ENCODE data around the gene BATF2.
"Not testable (repeated sequence)": the region's sequence is repeated elsewhere in the genome, so short reads cannot be mapped to it uniquely, and the experiment has no call there.

The BATF2 gene

DNA sequence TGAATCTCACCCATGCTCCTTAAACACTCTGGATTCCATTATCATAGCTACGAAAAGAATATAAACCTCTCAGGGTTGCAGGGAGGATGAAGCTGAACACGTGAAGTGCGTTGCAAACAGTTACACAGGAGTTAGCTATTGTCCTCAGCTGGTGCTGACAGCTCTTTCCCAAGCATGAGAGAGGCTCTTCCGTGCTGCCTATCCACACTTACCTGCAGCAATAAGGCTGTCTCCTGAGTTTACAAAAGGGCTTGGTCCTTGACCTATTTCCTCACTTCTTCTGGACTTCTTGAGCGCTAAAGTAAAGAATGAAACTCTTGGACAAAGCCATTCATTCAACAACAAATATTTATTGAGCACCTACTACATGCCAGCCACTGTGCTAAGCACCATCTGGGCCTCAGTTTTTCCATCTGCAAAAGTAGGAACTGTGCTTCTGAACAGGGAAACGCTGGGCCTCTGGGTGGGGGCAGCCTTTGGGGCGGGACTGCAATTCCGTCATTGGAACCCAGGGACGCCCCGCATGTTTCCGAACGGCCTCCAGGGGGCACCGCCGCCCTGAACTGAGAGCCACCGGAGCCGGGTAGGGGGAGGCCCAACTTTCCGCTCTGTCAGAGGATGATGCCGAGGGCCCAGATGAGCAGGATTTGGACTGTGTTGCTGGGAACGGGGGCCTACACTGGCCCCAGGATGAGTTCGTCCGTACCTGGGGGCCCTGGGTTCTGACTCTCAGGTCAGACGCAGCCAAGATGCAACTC is 16.5 kb upstream of the BATF2 start:
- DNase-seq, result peak; percentile 84

DNA sequence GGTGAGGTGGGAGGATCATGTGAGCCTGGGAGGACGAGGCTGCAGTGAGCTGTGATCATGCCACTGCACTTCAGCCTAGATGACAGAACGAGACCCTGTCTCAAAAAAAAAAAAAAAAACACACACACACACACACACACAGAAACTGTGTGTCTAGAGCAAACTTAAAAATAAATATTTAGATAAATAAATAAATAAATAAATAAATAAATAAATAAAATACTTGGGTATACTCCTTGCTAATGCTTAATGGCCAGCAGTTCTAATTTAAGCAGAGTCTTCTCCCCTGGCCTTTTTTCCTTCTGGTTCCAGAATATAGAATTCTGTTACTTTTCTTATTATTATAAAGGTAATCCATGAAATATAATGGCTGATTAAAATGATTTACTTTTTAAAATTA is 12.1 kb upstream of the BATF2 start:
- DNase-seq, result no peak

DNA sequence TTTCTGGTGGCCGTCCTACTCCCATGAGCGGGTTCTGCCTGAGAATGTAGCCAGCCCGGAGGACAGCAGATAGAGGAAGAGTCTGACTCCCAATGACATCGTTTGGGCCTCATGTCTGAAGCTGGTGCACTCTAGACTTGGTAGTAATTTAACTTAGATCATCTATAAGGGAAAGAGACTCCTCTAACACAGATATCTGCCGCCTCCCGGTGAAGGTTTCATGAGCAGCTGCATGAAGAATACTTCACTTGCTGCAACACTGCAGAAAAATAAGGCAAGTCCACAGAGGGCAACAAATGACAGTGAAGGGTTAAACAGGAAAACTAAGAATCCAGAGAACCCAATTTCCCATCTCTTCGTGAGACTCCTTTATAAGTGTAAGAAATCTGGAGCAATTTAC is 11.2 kb upstream of the BATF2 start:
- DNase-seq, result no peak

DNA sequence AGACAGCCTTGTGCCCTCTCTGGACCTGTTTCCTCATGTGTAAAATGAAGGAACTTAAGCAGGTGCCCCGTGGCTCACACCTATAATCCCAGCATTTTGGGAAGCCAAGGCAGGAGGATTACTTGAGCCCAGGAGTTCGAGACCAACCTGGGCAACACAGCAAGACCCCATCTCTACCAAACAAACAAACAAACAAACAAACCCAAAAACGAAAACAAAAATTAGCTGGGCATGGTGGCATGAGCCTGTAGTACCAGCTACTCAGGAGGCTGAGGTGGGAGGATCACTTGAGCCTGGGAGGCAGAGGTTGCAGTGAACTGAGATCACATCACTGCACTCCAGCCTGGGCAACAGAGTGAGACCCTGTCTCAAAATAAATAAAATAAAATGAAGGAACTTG is 7.2 kb upstream of the BATF2 start:
- not testable (repeated sequence) for DNase-seq

DNA sequence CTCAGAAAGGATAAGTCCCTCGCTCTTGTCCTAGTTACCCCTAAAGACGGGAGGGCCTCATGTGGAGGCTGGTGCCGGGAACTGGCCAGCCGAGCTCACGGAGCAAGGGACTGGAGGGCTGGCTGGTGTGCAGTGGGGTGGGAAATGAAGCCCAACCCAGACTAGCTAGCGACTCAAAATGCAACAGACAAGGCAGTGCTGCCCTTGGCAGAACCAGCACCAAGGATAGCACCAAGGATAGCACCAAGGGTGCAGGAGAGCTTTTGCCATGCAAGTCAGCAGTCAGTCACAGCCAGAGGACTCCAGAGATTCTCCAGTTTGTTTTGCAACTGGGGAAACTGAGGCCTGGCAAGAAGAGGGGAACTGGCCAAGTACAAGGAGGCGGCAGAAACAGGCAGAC is 6.5 kb upstream of the BATF2 start:
- no peak for DNase-seq

DNA sequence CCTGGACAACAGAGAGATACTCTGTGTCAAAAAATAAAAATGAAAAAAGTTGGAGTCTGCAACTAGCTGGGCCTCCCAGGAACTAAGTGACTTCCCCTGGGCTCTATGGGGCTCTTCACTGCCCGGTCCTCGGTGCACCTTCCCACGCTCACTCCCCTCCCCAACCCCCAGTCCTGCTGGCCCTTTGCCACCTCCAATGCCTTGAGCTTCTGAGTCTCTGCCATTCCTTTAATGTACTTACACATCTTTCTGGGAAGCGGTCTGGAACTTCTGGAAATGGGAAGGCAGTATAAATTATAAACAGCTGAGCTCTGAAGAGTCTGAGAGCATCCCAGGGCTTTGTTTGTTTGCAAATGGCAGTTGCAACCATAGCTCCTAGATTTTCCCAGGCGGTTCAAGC is 5.9 kb upstream of the BATF2 start:
- no peak for DNase-seq

DNA sequence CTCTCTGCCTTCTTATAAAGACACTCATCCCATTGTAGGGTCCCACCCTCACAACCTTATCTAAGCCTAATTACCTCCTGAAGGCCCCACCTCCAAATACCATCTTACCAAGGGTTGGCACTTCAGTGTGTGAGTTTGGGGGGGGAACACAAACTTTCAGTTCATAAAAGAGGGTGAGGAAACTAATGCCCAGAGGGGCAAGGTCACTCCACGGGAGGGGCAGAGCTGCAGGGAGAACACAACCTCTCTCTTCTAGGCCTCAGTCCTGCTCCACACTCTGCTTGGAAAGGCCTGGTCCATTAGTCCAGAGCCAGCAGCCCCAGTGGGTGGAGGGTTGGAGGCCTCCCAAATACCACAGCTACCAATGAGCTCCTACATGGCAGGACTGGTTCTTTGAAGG is 2.7 kb upstream of the BATF2 start:
- DNase-seq, result no peak

DNA sequence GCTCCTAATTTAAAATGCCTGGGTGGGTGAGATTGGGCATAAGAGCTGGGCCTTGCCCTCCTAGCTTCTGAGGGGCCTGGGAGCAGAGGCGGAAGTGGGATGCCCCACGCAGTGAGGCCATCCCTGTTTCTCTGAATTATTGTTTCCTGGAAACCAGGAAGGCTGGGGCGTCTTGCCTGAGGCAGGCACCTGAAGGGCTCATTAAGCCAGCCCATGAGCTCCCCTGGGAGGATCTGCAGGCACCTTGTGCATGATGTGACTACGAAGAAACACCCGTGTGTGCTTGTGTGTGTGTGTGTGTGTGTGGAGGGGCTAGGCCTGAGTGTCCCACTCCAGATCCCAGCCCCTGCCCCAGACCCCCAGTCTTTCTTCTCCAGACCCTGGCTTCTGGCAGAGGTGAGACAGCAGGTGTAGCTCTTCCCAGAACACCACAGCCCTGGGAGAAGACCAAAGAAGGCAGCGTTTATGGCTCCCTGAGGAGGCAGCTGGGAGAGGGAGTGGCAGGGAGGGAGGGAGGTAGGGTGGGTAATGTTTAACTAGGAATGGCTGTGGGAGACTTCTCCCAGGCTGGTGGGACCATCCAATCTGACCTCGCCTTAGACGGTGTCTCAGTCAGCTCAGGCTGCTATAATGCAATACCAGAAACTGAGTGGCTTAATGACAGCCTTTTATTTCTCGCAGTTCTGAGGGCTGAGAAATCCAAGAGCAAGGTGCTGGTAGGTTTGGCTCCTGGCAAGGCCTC is 2.1 kb upstream of the BATF2 start:
- no peak for DNase-seq

DNA sequence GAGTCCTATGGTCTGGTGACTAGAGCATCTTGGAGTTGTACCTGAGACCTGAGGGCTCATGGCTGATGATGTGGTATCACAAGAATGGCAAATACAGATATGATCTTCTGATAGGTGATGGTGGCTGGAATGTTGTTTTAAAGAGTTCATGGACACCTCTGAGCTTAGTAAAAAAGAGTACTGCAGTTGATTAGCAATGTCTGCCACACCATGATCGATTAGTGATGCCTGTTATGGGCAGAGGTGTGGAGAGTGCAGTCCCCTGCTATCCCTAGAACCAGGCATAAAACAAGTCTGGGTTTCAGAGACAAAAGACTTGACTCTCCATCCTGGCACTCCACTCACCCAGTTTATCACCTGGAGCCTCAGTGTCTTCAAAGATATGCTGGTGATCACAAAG is 1.4 kb upstream of the BATF2 start:
- DNase-seq, result no peak

DNA sequence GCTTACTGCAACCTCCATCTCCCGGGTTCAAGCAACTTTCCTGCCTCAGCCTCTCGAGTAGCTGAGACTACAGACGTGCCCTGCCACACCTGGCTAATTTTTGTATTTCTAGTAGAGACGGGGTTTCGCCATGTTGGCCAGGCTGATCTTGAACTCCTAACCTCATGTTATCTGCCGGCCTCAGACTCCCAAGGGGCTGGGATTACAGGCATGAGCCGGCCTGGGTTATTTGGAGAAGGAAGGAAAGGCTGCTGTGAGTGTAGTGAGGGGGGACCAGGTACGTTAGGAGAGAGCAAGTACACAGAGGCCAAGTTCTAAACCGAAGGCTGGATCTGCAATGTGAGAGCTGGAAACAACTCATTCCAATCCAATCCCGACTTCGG is 453 bp downstream of the BATF2 start:
- DNase-seq, result no peak

DNA sequence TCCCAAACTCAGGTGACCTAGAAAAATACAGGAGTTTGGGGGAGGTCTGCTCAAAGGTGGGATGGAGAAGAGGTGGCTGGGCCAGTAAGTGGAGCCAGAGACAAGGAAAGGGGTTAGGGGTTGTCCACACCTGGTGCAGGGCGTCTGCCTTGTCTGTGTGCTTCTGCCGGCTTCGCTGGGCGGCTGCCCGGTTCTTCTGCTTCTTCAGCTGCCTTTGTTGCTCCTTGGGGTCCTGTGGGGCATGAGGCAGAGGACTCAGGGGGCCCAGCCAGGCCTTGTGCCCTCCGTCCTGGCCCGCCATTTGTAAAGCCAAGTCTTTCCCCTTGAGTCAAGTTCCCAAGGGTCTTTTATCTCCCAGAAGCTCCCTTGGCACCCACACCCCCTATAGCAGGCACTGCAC is 2.5 kb downstream of the BATF2 start:
- no peak for DNase-seq

DNA sequence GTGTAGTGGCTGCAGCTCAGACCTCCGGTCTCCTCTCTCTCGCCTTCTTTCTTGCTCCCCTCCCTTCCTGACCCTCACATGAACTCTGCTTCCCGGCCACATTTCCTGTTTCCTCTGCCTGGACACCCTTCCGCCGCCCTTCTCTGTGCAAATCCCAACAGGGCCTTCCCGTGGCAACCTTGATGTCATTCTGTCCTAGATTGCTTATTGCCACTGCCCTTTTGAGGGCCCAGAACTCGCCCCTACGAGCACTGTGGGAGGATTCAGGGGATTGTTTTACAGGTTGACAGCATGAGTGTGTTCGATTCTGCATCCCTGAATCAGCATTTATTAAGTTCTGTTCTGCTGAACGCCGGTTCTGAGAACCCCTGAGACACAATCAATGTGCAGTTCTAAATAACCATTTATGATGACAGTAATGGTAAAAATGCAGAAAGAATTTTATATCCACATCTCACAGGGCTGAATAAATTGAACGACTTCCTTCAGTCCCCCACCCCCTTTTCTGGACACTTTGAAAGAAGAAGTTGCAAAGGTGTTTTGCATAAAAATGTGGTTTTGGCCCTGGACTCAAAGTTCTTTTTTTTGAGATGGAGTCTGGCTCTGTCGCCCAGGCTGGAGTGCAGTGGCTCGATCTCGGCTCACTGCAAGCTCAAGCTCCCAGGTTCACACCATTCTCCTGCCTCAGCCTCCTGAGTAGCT is 6.4 kb downstream of the BATF2 start:
- no peak for DNase-seq

DNA sequence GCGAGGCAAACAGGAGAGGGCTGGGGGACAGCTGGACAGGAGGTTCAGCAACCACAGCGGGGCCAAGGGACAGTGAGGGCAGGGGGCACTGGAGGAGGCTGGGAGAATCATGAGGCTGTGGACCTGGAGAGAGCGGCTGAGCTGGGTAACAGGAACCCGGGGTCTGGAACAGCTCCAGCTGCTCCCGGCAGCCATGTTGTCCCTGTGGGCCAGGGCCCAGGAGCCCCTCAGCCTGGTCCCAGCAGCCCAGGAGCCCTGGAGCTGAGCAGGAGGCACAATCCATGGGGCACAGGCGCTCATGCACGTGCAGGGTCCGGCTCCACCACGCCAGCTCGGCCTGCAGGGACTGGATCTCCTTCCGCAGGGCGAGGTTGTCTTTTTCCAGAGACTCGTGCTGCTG is 7.4 kb downstream of the BATF2 start:
- DNase-seq, result no peak

DNA sequence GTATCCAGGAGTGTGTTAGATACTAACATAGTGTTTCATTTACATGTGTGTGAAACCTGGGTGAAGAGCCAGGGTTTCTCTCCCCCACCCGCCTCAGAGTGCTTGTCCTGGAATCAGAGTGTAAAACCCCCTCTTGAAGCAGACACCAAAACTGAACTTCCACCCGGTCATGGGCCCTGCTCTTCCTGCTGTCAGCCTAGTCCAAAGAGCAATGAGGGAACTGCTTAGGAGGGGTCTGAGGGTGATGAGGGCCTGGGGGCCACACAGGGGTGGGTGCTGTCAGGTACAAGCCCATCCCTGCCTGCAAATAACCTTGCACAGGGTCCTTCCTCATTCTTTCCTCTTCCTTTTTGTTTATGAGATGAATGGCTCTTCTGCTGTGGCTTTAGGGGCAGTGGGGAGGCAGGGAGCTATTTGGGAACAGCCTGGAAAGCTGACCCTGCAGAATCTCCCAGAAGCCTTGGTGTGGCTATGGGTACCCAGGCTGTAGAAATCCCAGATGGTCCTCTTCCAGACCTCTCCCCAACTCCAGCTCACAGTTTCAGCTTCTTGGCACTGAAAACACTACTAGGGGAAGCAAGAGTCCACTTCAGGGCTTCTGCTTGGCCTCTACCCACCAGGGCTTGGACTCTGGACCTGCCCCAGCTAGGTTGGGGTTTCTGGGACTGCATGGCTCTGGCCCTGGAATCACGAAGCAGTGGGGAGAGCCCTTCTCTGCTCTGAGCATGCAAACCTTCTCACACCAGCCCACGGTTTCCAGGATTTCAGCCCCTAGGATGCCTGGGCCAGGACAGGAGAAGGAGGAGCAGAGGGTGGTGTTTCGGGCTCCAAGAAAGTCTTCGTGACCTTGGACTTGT is 8.5 kb downstream of the BATF2 start:
- DNase-seq, result no peak

DNA sequence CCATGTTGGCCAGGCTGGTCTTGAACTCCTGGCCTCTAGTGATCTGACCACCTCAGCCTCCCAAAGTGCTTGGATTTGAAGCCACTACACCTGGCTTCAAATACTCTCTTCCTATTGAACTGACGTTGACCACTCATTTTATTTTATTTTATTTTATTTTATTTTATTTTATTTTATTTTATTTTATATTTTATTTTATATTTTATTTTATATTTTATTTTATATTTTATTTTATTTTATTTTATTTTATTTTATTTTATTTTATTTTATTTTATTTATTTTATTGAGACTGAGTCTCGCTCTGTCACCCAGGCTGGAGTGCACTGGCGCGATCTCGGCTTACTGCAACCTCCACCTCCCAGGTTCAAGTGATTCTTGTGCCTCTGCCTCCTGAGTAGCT is 13.4 kb downstream of the BATF2 start:
- not testable (repeated sequence) for DNase-seq

DNA sequence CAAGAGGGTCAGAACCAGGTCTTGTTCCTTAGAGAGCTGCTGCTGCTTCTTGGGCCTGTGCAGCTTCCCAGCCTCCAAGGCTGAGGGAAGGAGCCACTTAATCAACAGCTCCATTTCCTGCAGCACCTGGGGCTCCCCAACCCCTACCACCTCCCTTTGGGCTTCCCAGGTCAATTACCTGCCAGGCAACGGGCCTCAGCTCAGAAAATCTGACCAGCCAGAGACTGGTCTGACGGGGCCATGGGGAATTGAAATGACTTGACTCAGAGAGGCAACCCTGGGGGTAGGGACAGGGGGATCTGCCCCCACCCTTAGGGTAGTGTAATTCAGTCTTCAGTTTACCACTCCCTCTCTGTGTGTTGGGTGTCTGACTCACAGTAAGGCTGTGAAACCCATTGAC is 20.1 kb downstream of the BATF2 start:
- no peak for DNase-seq

DNA sequence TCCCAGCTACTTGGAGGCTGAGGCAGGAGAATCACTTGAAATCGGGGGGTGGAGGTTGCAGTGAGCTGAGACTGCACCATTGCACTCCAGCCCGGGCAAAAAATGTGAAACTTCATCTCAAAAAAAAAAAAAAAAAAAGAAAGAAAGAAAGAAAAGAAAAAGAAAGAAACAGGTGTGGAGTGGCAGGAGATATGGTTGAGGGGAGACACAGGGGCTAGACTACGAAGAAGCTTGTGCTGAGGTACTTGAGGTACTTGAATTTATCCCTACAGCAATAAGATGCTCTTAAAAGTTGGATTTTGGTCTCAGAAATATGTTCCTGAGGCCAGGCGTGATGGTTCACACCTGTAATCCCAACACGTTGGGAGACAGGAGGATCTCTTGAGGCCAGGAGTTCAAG is 22.6 kb downstream of the BATF2 start:
- DNase-seq, result no peak

DNA sequence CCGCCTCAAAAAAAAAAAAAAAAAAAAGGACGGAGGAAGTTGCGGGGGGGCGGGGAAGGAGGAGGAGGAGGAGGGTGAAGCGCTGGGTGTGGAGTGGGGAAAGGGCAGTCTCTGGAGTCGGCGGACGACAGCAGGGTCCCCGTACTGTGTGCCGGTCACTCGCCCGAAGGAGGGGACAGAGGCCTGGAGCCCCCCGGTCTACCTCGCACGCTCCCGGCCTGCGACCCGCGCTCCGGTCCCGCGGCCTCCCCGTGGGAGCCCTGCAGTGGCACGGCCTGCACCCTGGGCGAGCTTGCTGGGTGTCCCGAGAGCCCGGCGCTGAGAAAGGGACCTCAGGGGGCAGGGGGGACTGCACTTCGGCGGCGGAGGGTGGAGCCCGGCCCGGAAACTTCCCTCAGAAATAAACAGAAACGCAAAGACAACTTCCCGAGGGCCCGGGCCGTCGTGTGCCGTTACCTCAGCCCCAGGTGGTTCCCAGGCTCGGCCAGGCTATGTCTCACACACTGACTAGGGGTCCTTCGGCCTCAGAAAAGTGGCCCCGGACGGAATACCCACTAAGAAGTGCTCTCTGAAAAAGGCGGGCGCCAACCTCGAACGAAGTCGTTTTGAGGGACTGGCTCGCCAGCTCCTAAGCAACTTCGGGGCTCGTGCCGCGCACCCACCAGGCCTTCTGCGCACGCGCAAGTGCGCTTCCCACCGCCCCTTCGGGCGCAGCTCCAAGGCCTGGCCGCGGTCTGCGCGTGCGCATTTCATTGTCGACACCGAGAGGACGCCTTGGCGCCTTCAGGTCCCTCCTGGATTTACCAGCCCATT is 25.1 kb downstream of the BATF2 start, which contains the start of gene MAJIN:
TSS of gene MAJIN (minus strand) at position 688 of the 813 bp plus-strand sequence. CDS start 12,703 bp downstream, outside the sequence.
- no peak for DNase-seq

DNA sequence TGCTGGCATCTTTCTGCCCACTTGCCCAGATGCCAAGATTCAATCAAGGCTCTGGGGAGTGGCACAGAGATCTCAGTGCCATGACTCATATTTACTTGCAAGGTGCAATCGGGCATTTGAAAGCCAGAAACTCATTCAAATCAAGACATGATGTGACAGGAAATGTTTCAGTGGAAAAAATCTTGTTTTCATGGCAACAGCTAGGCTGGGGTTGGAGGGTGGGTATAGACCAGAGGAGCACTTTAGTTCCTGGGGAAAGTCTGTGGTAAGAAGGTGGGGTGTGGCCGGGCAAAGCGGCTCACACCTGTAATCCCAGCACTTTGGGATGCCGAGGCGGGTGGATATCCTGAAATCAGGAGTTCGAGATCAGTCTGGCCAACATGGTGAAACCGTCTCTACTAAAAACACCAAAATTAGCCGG is 26.0 kb downstream of the BATF2 start:
- no peak for DNase-seq

DNA sequence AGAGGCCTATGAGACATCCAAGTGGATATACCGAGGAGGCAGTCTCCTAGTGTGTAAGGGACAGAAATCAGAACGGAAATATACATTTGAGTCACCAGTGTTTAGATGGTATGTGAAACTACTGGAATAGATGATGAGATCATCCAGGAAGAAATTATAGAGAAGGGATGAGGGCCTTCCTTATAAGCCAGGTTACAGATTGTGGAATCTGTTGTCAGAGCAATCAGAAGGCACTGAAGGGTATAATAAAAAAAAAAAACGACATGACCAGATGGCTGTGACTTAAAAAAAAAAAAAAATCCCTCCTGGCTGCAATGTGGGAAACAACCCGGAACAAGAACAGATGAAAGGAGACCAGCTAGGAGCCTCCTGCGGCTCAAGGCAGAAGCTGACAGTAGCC is 27.6 kb downstream of the BATF2 start:
- peak; percentile 29 for DNase-seq

DNA sequence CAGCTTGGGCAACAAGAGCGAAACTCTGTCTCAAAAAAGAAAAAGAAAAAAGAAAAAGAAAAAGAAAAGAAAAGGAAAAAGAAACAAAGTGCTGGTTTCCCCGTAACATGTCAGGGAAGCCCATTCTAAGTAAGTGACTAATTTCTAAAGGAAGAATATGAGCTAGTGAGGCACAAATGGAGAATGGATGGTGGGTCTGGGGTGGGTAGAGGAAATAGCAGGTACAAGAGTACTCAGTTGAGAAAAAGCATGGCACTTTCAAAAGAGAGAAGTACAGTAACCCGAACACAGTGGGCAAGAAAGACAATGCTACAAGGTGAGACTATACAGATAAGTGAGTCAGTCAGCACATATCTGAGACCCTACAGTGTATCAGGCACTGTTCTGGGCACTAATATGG is 29.4 kb downstream of the BATF2 start:
- DNase-seq, result no peak

DNA sequence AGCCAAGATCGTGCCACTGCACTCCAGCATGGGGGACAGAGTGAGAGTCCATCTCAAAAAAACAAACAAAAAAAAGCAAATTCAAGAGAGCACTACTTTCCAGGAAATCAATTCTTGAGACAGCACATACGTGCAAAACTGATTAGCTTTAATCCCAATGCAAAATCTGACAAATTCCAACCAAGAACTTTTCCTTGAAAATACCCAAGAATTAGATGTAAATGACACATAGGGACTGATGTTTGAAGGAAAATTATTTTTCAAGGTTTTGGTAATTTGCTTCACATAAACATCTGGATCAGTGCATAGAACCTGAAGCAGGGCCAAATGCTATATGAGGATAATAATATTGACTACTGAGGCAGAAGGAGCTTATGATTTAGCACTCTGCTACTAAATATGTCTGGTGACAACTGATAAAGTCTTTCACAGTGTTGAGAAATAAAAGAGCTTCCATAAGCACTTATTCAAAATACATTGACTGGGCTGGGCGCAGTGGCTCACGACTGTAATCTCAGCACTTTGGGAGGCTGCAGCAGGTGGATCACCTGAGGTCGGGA is 33.6 kb downstream of the BATF2 start:
- DNase-seq, result no peak
